Smooth muscle cell of the brain vasculature (primary cell): ENCODE measurements around the gene FHOD3.

Experiments used
- DNase-seq: peaks from one replicate; pipeline ENCODE4 v3.0.0-alpha.2; 2012; ENCODE audit warnings: low read depth, low spot score

FHOD3 gene

GRCh38 chr18:36518839-36519238 lies 221.3 kb downstream of the FHOD3 start:
- DNase-seq = no peak

GRCh38 chr18:36519358-36519757 lies 221.8 kb downstream of the FHOD3 start:
- DNase-seq = no peak

- no peak for DNase-seq
Observed at GRCh38 chr18:36522509-36522908, 225.0 kb downstream of the FHOD3 start.

GRCh38 chr18:36525913-36526312 lies 228.4 kb downstream of the FHOD3 start:
- no peak for DNase-seq

- DNase-seq = no peak
Observed at GRCh38 chr18:36526611-36527010, 229.1 kb downstream of the FHOD3 start.

- no peak for DNase-seq
Observed at GRCh38 chr18:36527051-36527450, 229.5 kb downstream of the FHOD3 start.

GRCh38 chr18:36527740-36528455 lies 230.4 kb downstream of the FHOD3 start:
- no peak for DNase-seq

GRCh38 chr18:36529747-36530146 lies 232.2 kb downstream of the FHOD3 start:
- no peak for DNase-seq

- no peak for DNase-seq
Observed at GRCh38 chr18:36530676-36531405, 233.3 kb downstream of the FHOD3 start.

- no peak for DNase-seq
Observed at GRCh38 chr18:36531636-36532035, 234.1 kb downstream of the FHOD3 start.

- no peak for DNase-seq
Observed at GRCh38 chr18:36532394-36532793, 234.9 kb downstream of the FHOD3 start.

- no peak for DNase-seq
Observed at GRCh38 chr18:36532815-36533214, 235.3 kb downstream of the FHOD3 start.

- DNase-seq = no peak
Observed at GRCh38 chr18:36533446-36534153, 236.1 kb downstream of the FHOD3 start.

- DNase-seq = no peak
Observed at GRCh38 chr18:36534154-36534688, 236.7 kb downstream of the FHOD3 start.

- DNase-seq = no peak
Observed at GRCh38 chr18:36535202-36535935, 237.9 kb downstream of the FHOD3 start.

- no peak for DNase-seq
Observed at GRCh38 chr18:36536426-36536825, 238.9 kb downstream of the FHOD3 start.

GRCh38 chr18:36537289-36537688 lies 239.8 kb downstream of the FHOD3 start:
- DNase-seq = no peak

GRCh38 chr18:36539674-36540231 lies 242.2 kb downstream of the FHOD3 start:
- DNase-seq = no peak

GRCh38 chr18:36543030-36543429 lies 245.5 kb downstream of the FHOD3 start:
- no peak for DNase-seq

GRCh38 chr18:36543991-36544725 lies 246.6 kb downstream of the FHOD3 start:
- DNase-seq = no peak
